ENCODE results near the gene RBBP5.

The RBBP5 gene

GRCh38 chr1:205045146-205045545 is 76.6 kb downstream of the RBBP5 start:
- DNase-seq (ENCODE audit: low read depth) = peak; percentile 4
- no peak for TF ChIP-seq CTCF (conservative IDR thresholded peaks at IDR 0.05; ENCODE audit: low read length)
- H3K4me3 ChIP-seq (ENCODE audit: low read length) = no peak overlapping the region

GRCh38 chr1:205044741-205045140 is 77.0 kb downstream of the RBBP5 start:
- no peak overlapping the region for H3K4me3 ChIP-seq (ENCODE audit: low read length)
- no peak for TF ChIP-seq CTCF (conservative IDR thresholded peaks at IDR 0.05; ENCODE audit: low read length)
- DNase-seq (ENCODE audit: low read depth) = no peak

GRCh38 chr1:205043866-205044265 is 77.9 kb downstream of the RBBP5 start:
- no peak for TF ChIP-seq CTCF (conservative IDR thresholded peaks at IDR 0.05; ENCODE audit: low read length)

GRCh38 chr1:205042911-205043806 is 78.6 kb downstream of the RBBP5 start, which contains the start of gene CNTN2:
CNTN2 (plus strand) TSS chr1:205043212; CDS start chr1:205053186, 9,974 bp downstream.
- TF ChIP-seq CTCF (conservative IDR thresholded peaks at IDR 0.05; ENCODE audit: low read length) = no peak
- H3K4me3 ChIP-seq (ENCODE audit: low read length) = no peak within 1 kb of the TSS
- DNase-seq (ENCODE audit: low read depth) = no peak

More at GRCh38 chr1:205043866-205044265, 77.9 kb downstream of the RBBP5 start:
- H3K4me3 ChIP-seq (ENCODE audit: low read length) = no peak overlapping the region
- DNase-seq (ENCODE audit: low read depth) = no peak

GRCh38 chr1:205041998-205042910 is 79.5 kb downstream of the RBBP5 start:
- no peak for TF ChIP-seq CTCF (conservative IDR thresholded peaks at IDR 0.05; ENCODE audit: low read length)
- DNase-seq (ENCODE audit: low read depth) = no peak
- no peak overlapping the region for H3K4me3 ChIP-seq (ENCODE audit: low read length)

- H3K4me3 ChIP-seq (ENCODE audit: low read length) = no peak overlapping the region
- DNase-seq (ENCODE audit: low read depth) = no peak
- no peak for TF ChIP-seq CTCF (conservative IDR thresholded peaks at IDR 0.05; ENCODE audit: low read length)
These were observed 80.6 kb downstream of the RBBP5 start for GRCh38 chr1:205041001-205041715.
